H1 (cell line): Measurements from ENCODE around the gene EDN1. TPM values are rescaled to one million over a fixed set of nuclear protein-coding genes. Genes with fewer than 3 reads are reported as not detected.

Experiments used
- CTCF ChIA-PET: fragments of 300-600 bp; sonication (Branson Sonifier 250); formaldehyde crosslinking; loops from one replicate; lab custom pipeline; 2021; ENCODE audit not compliant: partially characterized antibody; lab: Charles Lee
- POLR2A ChIA-PET: fragments of 300-600 bp; sonication (Branson Sonifier 250); formaldehyde crosslinking; loops from one replicate; lab custom pipeline; 2021; ENCODE audit warnings: inconsistent platforms; ENCODE audit not compliant: partially characterized antibody; lab: Charles Lee
- DNase-seq, 2 experiments: peaks; one replicate each; pipeline versions ENCODE4 v3.0.0 to v3.0.0-alpha.2; 2010 to 2022; ENCODE audit warnings: low spot score in 2 of 2, low read depth in 1 of 2, mixed read lengths in 1 of 2
- FAIRE-seq: peaks from 2 replicates; lab custom pipeline; 2011; peaks lifted over from hg19 to GRCh38; lab: Jason Lieb, UNC
- H2AFZ ChIP-seq: 2 replicates; pipeline ENCODE4 v1.8.1; 2012; ENCODE audit warnings: low read length, inconsistent platforms
- H2AK5ac ChIP-seq: 2 replicates; pipeline ENCODE4 v1.6.1; 2013; ENCODE audit warnings: low read depth, low read length
- H2BK120ac ChIP-seq: replicated peaks from 2 replicates; pipeline ENCODE3; 2013; ENCODE audit warnings: low read depth, low read length, inconsistent platforms
- H2BK12ac ChIP-seq: 2 replicates; pipeline ENCODE4 v1.6.1; 2013; ENCODE audit warnings: low read depth, low read length
- H2BK15ac ChIP-seq: 2 replicates; pipeline ENCODE4 v1.6.1; 2013; ENCODE audit warnings: low read length
- H2BK20ac ChIP-seq: 2 replicates; pipeline ENCODE4 v1.6.1; 2013; ENCODE audit warnings: low read length
- H2BK5ac ChIP-seq: 2 replicates; pipeline ENCODE4 v1.6.1; 2013; ENCODE audit warnings: low read depth, low read length
- H3K14ac ChIP-seq: 2 replicates; pipeline ENCODE4 v1.6.1; 2013; ENCODE audit warnings: inconsistent platforms; ENCODE audit not compliant: insufficient read length
- H3K18ac ChIP-seq: 2 replicates; pipeline ENCODE4 v1.6.1; 2013; ENCODE audit warnings: low read length; ENCODE audit errors: extremely low read depth
- H3K23ac ChIP-seq: 2 replicates; pipeline ENCODE4 v1.6.1; 2013; ENCODE audit warnings: inconsistent platforms; ENCODE audit not compliant: insufficient read length
- H3K23me2 ChIP-seq: 2 replicates; pipeline ENCODE4 v1.6.1; 2013; ENCODE audit warnings: low read depth, low read length
- H3K27ac ChIP-seq: 2 replicates; pipeline ENCODE4 v1.6.1; 2011; ENCODE audit warnings: low read depth, low read length, inconsistent platforms
- H3K27me3 ChIP-seq, 4 experiments: replicated peaks in 1 of 4; 1 replicate in 1 of 4; 2 replicates in 3 of 4; pipeline versions ENCODE4 v1.6.1 to v1.8.1; 2011 to 2013; ENCODE audit warnings: low read length in 3 of 4, mild to moderate bottlenecking in 3 of 4, inconsistent platforms in 2 of 4, mixed read lengths in 2 of 4, moderate library complexity in 1 of 4; ENCODE audit not compliant: control insufficient read depth in 3 of 4, insufficient read depth in 3 of 4; ENCODE audit errors: extremely low read depth in 1 of 4
- H3K36me3 ChIP-seq, 4 experiments: 2 replicates each; pipeline versions ENCODE4 v1.6.1 to v1.8.1; 2011 to 2013; ENCODE audit warnings: mild to moderate bottlenecking in 4 of 4, low read length in 3 of 4, moderate library complexity in 2 of 4, control low read depth in 1 of 4, inconsistent platforms in 1 of 4; ENCODE audit not compliant: insufficient read depth in 4 of 4, control insufficient read depth in 2 of 4
- H3K4ac ChIP-seq: replicated peaks from 2 replicates; pipeline ENCODE3; 2013; ENCODE audit warnings: low read length, low read depth, mixed read lengths, inconsistent platforms; ENCODE audit not compliant: insufficient read length
- H3K4me1 ChIP-seq, 4 experiments: replicated peaks in 1 of 4; 1 replicate in 1 of 4; 2 replicates in 3 of 4; pipeline versions ENCODE4 v1.6.1 to v1.8.1; 2011 to 2013; ENCODE audit warnings: low read length in 3 of 4, inconsistent platforms in 2 of 4, mixed read lengths in 1 of 4; ENCODE audit not compliant: insufficient read depth in 4 of 4, control insufficient read depth in 3 of 4
- H3K4me2 ChIP-seq, 2 experiments: 2 replicates each; pipeline versions ENCODE4 v1.6.1 to v1.8.1; 2011 to 2013; ENCODE audit warnings: low read depth in 2 of 2, low read length in 2 of 2, control low read depth in 1 of 2, inconsistent platforms in 1 of 2, mild to moderate bottlenecking in 1 of 2; ENCODE audit not compliant: insufficient read depth in 1 of 2
- H3K4me3 ChIP-seq, 4 experiments: fragments of 200-600, 300-600 bp in 1 of 4; sonication (generic), shearing (Covaris generic), sonication (Bioruptor Twin) in 1 of 4; 2 replicates each; pipeline versions ENCODE4 v1.5.1 to v1.8.1; 2011 to 2016; ENCODE audit warnings: low read length in 4 of 4, low read depth in 3 of 4, control low read depth in 2 of 4, inconsistent platforms in 2 of 4, mild to moderate bottlenecking in 2 of 4, mixed read lengths in 1 of 4, moderate library complexity in 1 of 4; ENCODE audit not compliant: insufficient read depth in 2 of 4; ENCODE audit errors: extremely low read depth in 1 of 4
- H3K56ac ChIP-seq: replicated peaks from 2 replicates; pipeline ENCODE3; 2013; ENCODE audit warnings: low read depth, mild to moderate bottlenecking, mixed read lengths, low read length, inconsistent platforms; ENCODE audit not compliant: insufficient read length
- H3K79me1 ChIP-seq: 2 replicates; pipeline ENCODE4 v1.6.1; 2013; ENCODE audit warnings: low read depth, low read length, control low read depth
- H3K79me2 ChIP-seq, 2 experiments: 2 replicates each; pipeline versions ENCODE4 v1.6.1 to v1.8.1; 2012 to 2013; ENCODE audit warnings: low read length in 2 of 2, mild to moderate bottlenecking in 2 of 2, inconsistent platforms in 1 of 2; ENCODE audit not compliant: insufficient read depth in 2 of 2, control insufficient read depth in 1 of 2
- H3K9ac ChIP-seq, 4 experiments: replicated peaks in 1 of 4; 1 replicate in 1 of 4; 2 replicates in 3 of 4; pipeline versions ENCODE4 v1.6.1 to v1.8.1; 2011 to 2013; ENCODE audit warnings: low read depth in 3 of 4, low read length in 3 of 4, control low read depth in 2 of 4, mild to moderate bottlenecking in 2 of 4, moderate library complexity in 2 of 4, inconsistent platforms in 1 of 4; ENCODE audit errors: extremely low read depth in 1 of 4
- H3K9me3 ChIP-seq, 2 experiments: 2 replicates each; pipeline versions ENCODE4 v1.6.1 to v1.8.1; 2012 to 2013; ENCODE audit warnings: mild to moderate bottlenecking in 2 of 2, moderate library complexity in 2 of 2, control low read depth in 1 of 2, inconsistent platforms in 1 of 2, low read depth in 1 of 2, low read length in 1 of 2, mixed read lengths in 1 of 2; ENCODE audit not compliant: insufficient read depth in 2 of 2
- H4K20me1 ChIP-seq, 2 experiments: replicated peaks in 1 of 2; 2 replicates each; pipeline versions ENCODE3 to v1.8.1; 2011 to 2013; ENCODE audit warnings: inconsistent platforms in 2 of 2, low read length in 2 of 2, mild to moderate bottlenecking in 1 of 2; ENCODE audit not compliant: insufficient read depth in 2 of 2, control insufficient read depth in 1 of 2
- H4K5ac ChIP-seq: 2 replicates; pipeline ENCODE4 v1.6.1; 2013; ENCODE audit warnings: low read length, low read depth, mixed read lengths, inconsistent platforms; ENCODE audit not compliant: insufficient read length
- H4K8ac ChIP-seq: 2 replicates; pipeline ENCODE4 v1.8.0; 2013; ENCODE audit warnings: mild to moderate bottlenecking, moderate library complexity, low read length, inconsistent platforms; ENCODE audit not compliant: insufficient read depth; ENCODE audit errors: extremely low read depth
- H4K91ac ChIP-seq: replicated peaks from 2 replicates; pipeline ENCODE3; 2013; ENCODE audit warnings: low read length, mixed read lengths, inconsistent platforms; ENCODE audit not compliant: insufficient read length
- BCL11A ChIP-seq, 2 experiments: IDR thresholded peaks; one replicate each; pipeline ENCODE4 v1.6.1; 2011; ENCODE audit warnings: low read depth in 2 of 2, low read length in 2 of 2, mild to moderate bottlenecking in 2 of 2
- CBX5 ChIP-seq: fragments of 300-800, 300-1000 bp; sonication (generic); IDR thresholded peaks from 2 replicates; pipeline ENCODE4 v1.7.1; 2016; ENCODE audit warnings: antibody characterized with exemption, low read length, low read depth
- HDAC6 ChIP-seq: IDR thresholded peaks from one replicate; pipeline ENCODE4 v1.7.1; 2012; ENCODE audit warnings: low read depth, mild to moderate bottlenecking, inconsistent platforms, low read length, moderate library complexity
- JUND ChIP-seq: IDR thresholded peaks from 2 replicates; pipeline ENCODE4 v1.6.1; 2011; ENCODE audit warnings: mild to moderate bottlenecking, improper control_type of control experiment, low read length
- POU5F1 ChIP-seq: IDR thresholded peaks from 2 replicates; pipeline ENCODE4 v1.6.1; 2011; ENCODE audit warnings: low read depth, mild to moderate bottlenecking, low read length, moderate library complexity
- RAD21 ChIP-seq, 2 experiments: IDR thresholded peaks in 1 of 2; conservative IDR thresholded peaks in 1 of 2; 2 replicates each; pipeline ENCODE4 v1.6.1; 2011; ENCODE audit warnings: low read depth in 2 of 2, low read length in 2 of 2, improper control_type of control experiment in 1 of 2, inconsistent platforms in 1 of 2, mild to moderate bottlenecking in 1 of 2, moderate library complexity in 1 of 2
- RFX5 ChIP-seq: IDR thresholded peaks from 2 replicates; pipeline ENCODE4 v1.6.1; 2011; ENCODE audit warnings: low read depth, low read length, improper control_type of control experiment, borderline replicate concordance
- RXRA ChIP-seq: IDR thresholded peaks from 2 replicates; pipeline ENCODE4 v1.6.1; 2011; ENCODE audit warnings: low read depth, mild to moderate bottlenecking, low read length, moderate library complexity; ENCODE audit not compliant: insufficient read depth
- SIRT6 ChIP-seq: IDR thresholded peaks from one replicate; pipeline ENCODE4 v1.7.1; 2012; ENCODE audit warnings: low read length, inconsistent platforms
- ZNF274 ChIP-seq: IDR thresholded peaks from 2 replicates; pipeline ENCODE4 v1.7.0; 2012; ENCODE audit warnings: low read length, borderline replicate concordance; ENCODE audit errors: extremely low read depth
- WGBS, 2 experiments: shearing (Covaris generic) in 1 of 2; methylation state at CpG; one replicate each; pipeline versions ENCODE4 v1.1.6 to v1.1.7; 2013 to 2015; ENCODE audit warnings: low lambda C conversion rate in 2 of 2, mixed read lengths in 2 of 2, inconsistent platforms in 1 of 2, low coverage in 1 of 2, missing lambda C conversion rate in 1 of 2; ENCODE audit not compliant: insufficient replicate concordance in 2 of 2, insufficient coverage in 1 of 2, insufficient read length in 1 of 2; ENCODE audit errors: extremely low coverage in 1 of 2, missing lambda C conversion rate in 1 of 2; 5-methylcytosine and 5-hydroxymethylcytosine counted together
- polyA plus RNA-seq, 7 experiments: library from polyadenylated mRNA; depleted of rRNA in 3 of 7; stranded (reverse) in 5 of 7; unstranded in 2 of 7; fragments of >200 nt in 5 of 7; fragments of 200-250 nt in 2 of 7; gene quantifications; 1 replicate in 5 of 7; 2 replicates in 1 of 7; 4 replicates in 1 of 7; pipeline versions ENCODE4 v1.2.1 to v1.2.3, GENCODE V29; 2011 to 2013; ENCODE audit warnings: missing spikeins in 2 of 7, mixed read lengths in 2 of 7
- total RNA-seq: library from RNA; stranded (reverse); fragmentation: NEBNext Ultra II Directional; extraction: Animal tissue kit (Norgen Biotek cat#: 25700); gene quantifications from 2 replicates; pipeline ENCODE4 v1.2.1, GENCODE V29; 2021
- TF ChIP-seq, protein P1 (sequence below): IDR thresholded peaks from 2 replicates; pipeline ENCODE4 v1.6.1; 2012; ENCODE audit warnings: low read length, inconsistent platforms
- TF ChIP-seq, protein P2 (sequence below): IDR thresholded peaks from 2 replicates; pipeline ENCODE4 v1.6.1; 2011; ENCODE audit warnings: low read depth, mild to moderate bottlenecking, low read length; ENCODE audit not compliant: insufficient read depth

The EDN1 gene
- total and polyA plus RNA-seq, 2 of the 8 experiments (the other 6 are each of a cell fraction or from before 2014, with no cell fraction given) = 0.23 to 1.1 TPM

DNA sequence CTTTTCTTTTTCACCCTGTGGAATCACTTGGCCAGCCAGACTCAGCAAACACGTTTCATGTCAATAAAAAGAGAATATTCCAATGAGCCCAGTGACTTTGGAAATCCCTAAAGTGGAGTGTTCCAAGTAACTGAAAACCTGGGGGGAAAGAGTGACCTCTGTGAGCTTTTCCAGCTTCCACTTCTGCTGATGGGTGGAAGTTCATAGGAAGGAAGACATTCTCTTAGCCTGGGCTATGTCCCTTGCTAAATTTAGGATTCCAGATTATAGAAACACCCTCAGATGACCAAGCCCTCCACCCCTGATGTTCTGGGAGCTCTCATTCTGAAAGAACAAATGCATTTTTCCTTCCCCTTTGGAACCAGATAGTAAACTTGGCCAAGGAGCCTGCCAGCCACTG lies 44.8 kb upstream of the EDN1 start:
- H2BK5ac ChIP-seq = no peak overlapping the region
- ChIA-PET POLR2A (interaction anchor here (0.6 kb wide), 1 partner anchor 1053 kb away, joined by 3 read pairs; no protein-coding TSS in a partner anchor), CTCF (interaction anchor here (0.6 to 2.2 kb wide), 9 partner anchors 12 to 705 kb away, joined by 3 to 10 read pairs (median 4); no protein-coding TSS in a partner anchor)
- no peaks in the 10 kb centered on the region for H4K20me1 ChIP-seq
- no peak overlapping the region for H3K23ac ChIP-seq
- H3K4me3 ChIP-seq = no peak overlapping the region
- H3K79me2 ChIP-seq = no peaks in the 10 kb centered on the region
- no peak overlapping the region for H2AK5ac ChIP-seq
- peaks cover 0 to 5% (median 3%) of the 10 kb centered on the region in 4 experiments; a peak in 3 of 7 replicates for H3K4me1 ChIP-seq
- H3K27ac ChIP-seq = no peak overlapping the region
- no peaks in the 10 kb centered on the region for H3K36me3 ChIP-seq
- H3K9ac ChIP-seq = no peak overlapping the region
- no peak overlapping the region for H3K4ac ChIP-seq
- no peaks in the 10 kb centered on the region for H3K27me3 ChIP-seq
- H3K14ac ChIP-seq = no peak overlapping the region
- no peak overlapping the region for H2BK12ac ChIP-seq
- no peak overlapping the region for H2BK120ac ChIP-seq
- H4K91ac ChIP-seq = no peak overlapping the region
- no peak overlapping the region for H4K5ac ChIP-seq
- H2AFZ ChIP-seq = no peak overlapping the region
- DNase-seq (no peak), FAIRE-seq (no peak)
- no peaks in the 10 kb centered on the region for H3K23me2 ChIP-seq
- no peak overlapping the region for H2BK15ac ChIP-seq
- no peak overlapping the region for H2BK20ac ChIP-seq
- H3K56ac ChIP-seq = no peak overlapping the region
- H3K79me1 ChIP-seq = no peaks in the 10 kb centered on the region
- no peak overlapping the region for H4K8ac ChIP-seq
- H3K18ac ChIP-seq = no peak overlapping the region
- H3K4me2 ChIP-seq = no peak overlapping the region
- WGBS, 2 experiments = 57% methylated on average over 1 of the region's 1 CpG; no CpG with 5 or more reads in 1 of the 2 experiments
- H3K9me3 ChIP-seq = no peaks in the 10 kb centered on the region
- no peak for TF ChIP-seq BCL11A (IDR thresholded peaks at IDR 0.05; ENCODE audit: low read depth in 2 of 2, low read length in 2 of 2)
- TF ChIP-seq JUND = no peak
- TF ChIP-seq RAD21 (IDR thresholded peaks at IDR 0.05 in 1 of 2, conservative IDR thresholded peaks at IDR 0.05 in 1 of 2; ENCODE audit: low read depth in 2 of 2, low read length in 2 of 2) = no peak
- no peak for TF ChIP-seq HDAC6
- TF ChIP-seq, protein P1, sequence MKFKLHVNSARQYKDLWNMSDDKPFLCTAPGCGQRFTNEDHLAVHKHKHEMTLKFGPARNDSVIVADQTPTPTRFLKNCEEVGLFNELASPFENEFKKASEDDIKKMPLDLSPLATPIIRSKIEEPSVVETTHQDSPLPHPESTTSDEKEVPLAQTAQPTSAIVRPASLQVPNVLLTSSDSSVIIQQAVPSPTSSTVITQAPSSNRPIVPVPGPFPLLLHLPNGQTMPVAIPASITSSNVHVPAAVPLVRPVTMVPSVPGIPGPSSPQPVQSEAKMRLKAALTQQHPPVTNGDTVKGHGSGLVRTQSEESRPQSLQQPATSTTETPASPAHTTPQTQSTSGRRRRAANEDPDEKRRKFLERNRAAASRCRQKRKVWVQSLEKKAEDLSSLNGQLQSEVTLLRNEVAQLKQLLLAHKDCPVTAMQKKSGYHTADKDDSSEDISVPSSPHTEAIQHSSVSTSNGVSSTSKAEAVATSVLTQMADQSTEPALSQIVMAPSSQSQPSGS = no peak
- TF ChIP-seq, protein P2, sequence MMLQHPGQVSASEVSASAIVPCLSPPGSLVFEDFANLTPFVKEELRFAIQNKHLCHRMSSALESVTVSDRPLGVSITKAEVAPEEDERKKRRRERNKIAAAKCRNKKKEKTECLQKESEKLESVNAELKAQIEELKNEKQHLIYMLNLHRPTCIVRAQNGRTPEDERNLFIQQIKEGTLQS = no peak
- TF ChIP-seq RFX5 = no peak
- no peak for TF ChIP-seq SIRT6
- no peak for TF ChIP-seq ZNF274
- TF ChIP-seq POU5F1 = no peak
- no peak for TF ChIP-seq RXRA
- TF ChIP-seq CBX5 = no peak
